OCI-M2 (cell line): ENCODE measurements around the gene ZBTB17.
"Not testable (repeated sequence)": the region's sequence is repeated elsewhere in the genome, so short reads cannot be mapped to it uniquely, and the experiment has no call there.

Experiments
- DNase-seq: peaks from one replicate; lab custom pipeline; 2025; ENCODE audit not compliant: unreplicated experiment; lab: John Stamatoyannopoulos, UW

Gene ZBTB17

GRCh38 chr1:15988856-15989736 is 13.2 kb upstream of the ZBTB17 start:
- no peak for DNase-seq

- DNase-seq: no peak
Observed at GRCh38 chr1:15985611-15986297, 9.9 kb upstream of the ZBTB17 start.

- DNase-seq: no peak
Observed at GRCh38 chr1:15983275-15983674, 7.4 kb upstream of the ZBTB17 start.

GRCh38 chr1:15981679-15982078 is 5.8 kb upstream of the ZBTB17 start:
- DNase-seq: no peak

GRCh38 chr1:15977947-15978346 is 2.0 kb upstream of the ZBTB17 start:
- not testable (repeated sequence) for DNase-seq

- no peak for DNase-seq
Observed at GRCh38 chr1:15975358-15975804, 520 bp downstream of the ZBTB17 start.

GRCh38 chr1:15974855-15975254 is 1.0 kb downstream of the ZBTB17 start:
- DNase-seq: no peak

GRCh38 chr1:15973772-15974171 is 2.1 kb downstream of the ZBTB17 start:
- no peak for DNase-seq

GRCh38 chr1:15972409-15972808 is 3.5 kb downstream of the ZBTB17 start:
- DNase-seq: no peak

- no peak for DNase-seq
Observed at GRCh38 chr1:15970911-15971310, 5.0 kb downstream of the ZBTB17 start.

GRCh38 chr1:15969321-15969880 is 6.5 kb downstream of the ZBTB17 start:
- no peak for DNase-seq

- no peak for DNase-seq
Observed at GRCh38 chr1:15968172-15968571, 7.7 kb downstream of the ZBTB17 start.

- DNase-seq: no peak
Observed at GRCh38 chr1:15966956-15967344, 9.0 kb downstream of the ZBTB17 start.

GRCh38 chr1:15966081-15966955 is 9.6 kb downstream of the ZBTB17 start:
- no peak for DNase-seq

GRCh38 chr1:15965228-15965767 is 10.6 kb downstream of the ZBTB17 start:
- no peak for DNase-seq

- DNase-seq: no peak
Observed at GRCh38 chr1:15963968-15964648, 11.8 kb downstream of the ZBTB17 start.

- DNase-seq: no peak
Observed at GRCh38 chr1:15963363-15963967, 12.4 kb downstream of the ZBTB17 start.

GRCh38 chr1:15962671-15963362 is 13.1 kb downstream of the ZBTB17 start:
- DNase-seq: no peak

GRCh38 chr1:15962176-15962575 is 13.7 kb downstream of the ZBTB17 start:
- no peak for DNase-seq
